WERI-Rb-1 (cell line): ENCODE data around the gene PTK6.
"Not testable (repeated sequence)": the region's sequence is repeated elsewhere in the genome, so short reads cannot be mapped to it uniquely, and the experiment has no call there.

Experiments
- DNase-seq: peaks from one replicate; pipeline ENCODE4 v3.0.0-alpha.2; 2020
- H3K27ac ChIP-seq: fragments of 250-450 bp; sonication (Bioruptor Pico); 2 replicates; pipeline ENCODE4 v1.5.1; 2020; ENCODE audit warnings: mild to moderate bottlenecking, moderate library complexity
- H3K27me3 ChIP-seq: fragments of 250-450 bp; sonication (Bioruptor Pico); 2 replicates; pipeline ENCODE4 v1.5.1; 2021; ENCODE audit warnings: mild to moderate bottlenecking, low read depth, moderate library complexity; ENCODE audit not compliant: insufficient read depth, severe bottlenecking
- H3K36me3 ChIP-seq: fragments of 250-450 bp; sonication (Bioruptor Pico); 2 replicates; pipeline ENCODE4 v1.5.1; 2020; ENCODE audit warnings: mild to moderate bottlenecking, moderate library complexity
- H3K4me3 ChIP-seq: 2 replicates; pipeline ENCODE4 v1.5.1; 2011; ENCODE audit warnings: low read depth, mild to moderate bottlenecking, control low read depth, low read length
- H3K9me3 ChIP-seq: fragments of 250-450 bp; sonication (Bioruptor Pico); 2 replicates; pipeline ENCODE4 v1.5.1; 2021; ENCODE audit warnings: mild to moderate bottlenecking, moderate library complexity; ENCODE audit not compliant: severe bottlenecking
- TF ChIP-seq, protein P1 (sequence below): IDR thresholded peaks from 2 replicates; pipeline ENCODE4 v1.5.1; 2011; ENCODE audit warnings: low read depth, mild to moderate bottlenecking, control low read depth, inconsistent platforms, low read length

The PTK6 gene

DNA sequence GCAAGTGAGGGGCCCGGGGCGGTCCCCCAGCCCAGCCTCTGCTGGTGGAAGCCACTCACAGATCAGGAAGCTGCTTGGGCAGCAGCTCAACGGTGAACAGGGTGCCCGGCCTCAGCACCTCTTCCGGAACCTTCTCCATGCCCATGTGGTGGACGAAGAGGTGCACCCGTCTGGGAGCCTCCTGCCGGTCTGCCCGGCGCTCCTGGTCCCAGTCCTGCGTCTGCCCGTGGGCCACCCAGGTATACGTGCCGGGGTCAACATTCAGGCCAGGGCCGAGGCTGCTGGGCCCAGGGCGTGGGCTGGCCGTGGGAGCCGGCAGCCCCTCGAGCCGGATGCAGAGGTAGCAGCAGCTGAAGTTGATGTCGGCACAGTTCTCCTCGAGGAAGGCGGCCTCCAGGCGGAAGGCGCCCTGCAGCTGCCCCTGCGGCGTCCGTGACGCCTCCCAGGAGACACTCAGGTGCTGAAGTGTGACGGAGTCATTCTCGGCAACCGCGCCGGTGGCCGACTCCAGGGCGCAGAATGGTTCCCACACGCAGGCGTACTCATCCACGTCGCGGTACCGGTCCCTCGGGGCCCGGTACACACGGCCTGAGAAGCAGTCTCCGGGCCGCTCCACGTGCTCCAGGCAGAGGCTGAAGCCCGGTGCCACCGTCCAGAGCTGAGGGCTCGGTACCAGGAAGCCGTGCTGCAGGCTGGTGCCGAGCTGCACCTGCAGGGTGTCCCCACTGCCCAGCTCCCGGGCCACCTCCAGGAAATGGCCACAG is 25.5 kb upstream of the PTK6 start:
- H3K27ac ChIP-seq, result no peak overlapping the region
- no peak for DNase-seq
- H3K27me3 ChIP-seq, result no peaks in the 10 kb centered on the region
- H3K36me3 ChIP-seq, result no peaks in the 10 kb centered on the region; the same call in none of the 2 replicates
- H3K9me3 ChIP-seq, result no peaks in the 10 kb centered on the region
- TF ChIP-seq, protein P1, sequence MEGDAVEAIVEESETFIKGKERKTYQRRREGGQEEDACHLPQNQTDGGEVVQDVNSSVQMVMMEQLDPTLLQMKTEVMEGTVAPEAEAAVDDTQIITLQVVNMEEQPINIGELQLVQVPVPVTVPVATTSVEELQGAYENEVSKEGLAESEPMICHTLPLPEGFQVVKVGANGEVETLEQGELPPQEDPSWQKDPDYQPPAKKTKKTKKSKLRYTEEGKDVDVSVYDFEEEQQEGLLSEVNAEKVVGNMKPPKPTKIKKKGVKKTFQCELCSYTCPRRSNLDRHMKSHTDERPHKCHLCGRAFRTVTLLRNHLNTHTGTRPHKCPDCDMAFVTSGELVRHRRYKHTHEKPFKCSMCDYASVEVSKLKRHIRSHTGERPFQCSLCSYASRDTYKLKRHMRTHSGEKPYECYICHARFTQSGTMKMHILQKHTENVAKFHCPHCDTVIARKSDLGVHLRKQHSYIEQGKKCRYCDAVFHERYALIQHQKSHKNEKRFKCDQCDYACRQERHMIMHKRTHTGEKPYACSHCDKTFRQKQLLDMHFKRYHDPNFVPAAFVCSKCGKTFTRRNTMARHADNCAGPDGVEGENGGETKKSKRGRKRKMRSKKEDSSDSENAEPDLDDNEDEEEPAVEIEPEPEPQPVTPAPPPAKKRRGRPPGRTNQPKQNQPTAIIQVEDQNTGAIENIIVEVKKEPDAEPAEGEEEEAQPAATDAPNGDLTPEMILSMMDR, result no peak
- H3K4me3 ChIP-seq, result no peak overlapping the region

DNA sequence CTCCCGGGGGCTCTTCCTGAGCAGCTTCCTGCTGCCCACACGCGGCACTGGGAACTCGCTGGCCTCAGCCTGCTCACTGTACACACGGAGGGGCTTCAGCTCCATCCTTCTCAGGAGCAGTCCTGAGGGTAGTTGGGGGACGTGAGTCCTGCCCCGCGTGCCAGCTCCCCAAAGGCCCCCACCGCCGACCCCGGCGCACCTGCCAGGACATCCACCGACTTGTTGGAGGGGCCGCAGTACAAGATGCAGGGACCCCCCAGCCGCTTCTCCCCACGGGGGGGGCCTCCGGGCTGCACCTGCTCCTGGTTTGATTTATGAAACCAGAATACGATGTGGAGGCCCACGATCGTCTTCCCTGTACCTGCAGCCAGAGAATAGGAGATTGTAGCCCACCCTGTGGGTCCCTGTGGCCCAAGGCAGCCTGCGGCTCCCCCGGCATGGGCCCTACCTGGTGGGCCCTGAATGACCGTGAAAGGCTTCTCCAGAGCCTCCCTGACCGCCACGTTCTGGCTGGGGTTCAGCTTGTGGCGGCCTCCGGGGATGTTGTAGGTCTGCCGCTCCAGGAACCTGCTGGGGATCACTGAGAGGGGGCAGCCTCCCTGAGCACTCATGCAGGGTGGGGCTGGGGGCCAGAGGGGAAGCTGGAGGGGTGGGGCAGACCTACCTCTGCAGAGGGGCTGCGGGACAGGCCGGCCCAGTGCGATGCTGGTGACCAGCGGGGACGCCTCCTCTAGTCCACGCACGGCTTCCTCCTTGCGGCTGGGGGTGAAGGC is 24.6 kb upstream of the PTK6 start:
- no peak overlapping the region for H3K27ac ChIP-seq
- TF ChIP-seq, protein P1, result no peak
- no peak for DNase-seq
- H3K36me3 ChIP-seq, result no peaks in the 10 kb centered on the region; the same call in none of the 2 replicates
- H3K4me3 ChIP-seq, result no peak overlapping the region
- H3K9me3 ChIP-seq, result no peaks in the 10 kb centered on the region
- H3K27me3 ChIP-seq, result no peaks in the 10 kb centered on the region

DNA sequence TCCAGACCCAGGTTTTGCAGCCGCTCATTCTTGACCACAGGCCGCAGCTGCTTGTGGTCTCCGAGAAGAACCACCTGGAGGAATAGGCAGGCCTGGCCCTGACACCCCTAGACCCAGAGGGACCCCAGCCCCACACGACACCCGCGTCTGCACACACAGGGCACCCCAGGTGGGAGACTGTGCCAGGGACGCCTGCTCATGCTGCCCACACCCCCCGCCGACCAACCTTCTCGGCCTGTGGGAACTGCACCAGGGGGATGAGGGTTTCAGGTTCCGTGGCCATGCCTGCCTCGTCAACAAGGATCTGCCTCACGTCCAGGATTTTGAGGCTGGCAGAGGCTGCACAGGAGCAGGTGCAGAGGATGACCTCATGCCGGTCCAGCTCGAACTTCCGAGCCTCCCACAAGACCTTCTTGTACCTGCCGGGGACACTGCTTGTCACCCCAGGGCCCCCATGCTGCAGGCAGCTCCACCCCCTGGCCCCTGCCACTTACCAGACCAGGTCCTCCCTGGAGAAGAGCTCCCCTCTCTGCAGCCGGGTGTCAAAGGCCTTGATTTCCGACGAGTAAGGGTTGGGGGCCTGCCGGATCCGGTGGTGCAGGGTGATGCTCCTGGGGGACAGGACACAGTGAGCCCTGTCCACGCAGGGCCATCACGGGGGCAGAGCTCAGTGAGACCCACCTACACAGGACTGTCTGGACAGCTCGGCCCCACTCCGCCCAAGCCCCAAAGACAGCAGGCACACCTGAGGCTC is 23.9 kb upstream of the PTK6 start:
- H3K9me3 ChIP-seq, result no peaks in the 10 kb centered on the region
- DNase-seq, result no peak
- TF ChIP-seq, protein P1, result no peak
- no peaks in the 10 kb centered on the region; the same call in none of the 2 replicates for H3K36me3 ChIP-seq
- no peaks in the 10 kb centered on the region for H3K27me3 ChIP-seq
- H3K4me3 ChIP-seq, result no peak overlapping the region
- H3K27ac ChIP-seq, result no peak overlapping the region

DNA sequence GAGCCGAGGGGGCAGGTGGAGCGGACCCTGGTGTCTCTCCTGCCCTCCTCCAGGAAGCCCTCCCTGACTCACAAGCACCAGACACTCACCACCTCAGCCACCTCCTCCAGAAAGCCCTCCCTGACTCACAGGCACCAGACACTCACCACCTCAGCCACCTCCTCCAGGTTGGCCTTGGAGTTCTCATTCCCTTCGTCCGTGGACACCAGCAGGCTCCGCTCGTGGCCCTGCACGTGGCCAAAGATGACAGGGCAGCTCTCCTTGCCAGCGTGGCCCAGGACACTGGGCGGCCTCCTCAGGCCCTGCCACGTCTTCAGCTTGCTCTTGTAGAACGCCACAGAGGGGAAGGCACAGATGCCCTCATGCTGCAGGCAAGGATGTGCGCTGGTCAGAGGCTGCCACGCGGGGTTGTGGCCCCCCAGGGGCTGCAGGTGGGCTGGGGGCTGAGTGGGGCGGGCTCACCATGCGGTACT is 23.2 kb upstream of the PTK6 start:
- H3K9me3 ChIP-seq, result no peaks in the 10 kb centered on the region
- no peak overlapping the region for H3K4me3 ChIP-seq
- H3K36me3 ChIP-seq, result no peaks in the 10 kb centered on the region; the same call in none of the 2 replicates
- DNase-seq, result no peak
- H3K27me3 ChIP-seq, result no peaks in the 10 kb centered on the region
- no peak overlapping the region for H3K27ac ChIP-seq
- TF ChIP-seq, protein P1, result no peak

DNA sequence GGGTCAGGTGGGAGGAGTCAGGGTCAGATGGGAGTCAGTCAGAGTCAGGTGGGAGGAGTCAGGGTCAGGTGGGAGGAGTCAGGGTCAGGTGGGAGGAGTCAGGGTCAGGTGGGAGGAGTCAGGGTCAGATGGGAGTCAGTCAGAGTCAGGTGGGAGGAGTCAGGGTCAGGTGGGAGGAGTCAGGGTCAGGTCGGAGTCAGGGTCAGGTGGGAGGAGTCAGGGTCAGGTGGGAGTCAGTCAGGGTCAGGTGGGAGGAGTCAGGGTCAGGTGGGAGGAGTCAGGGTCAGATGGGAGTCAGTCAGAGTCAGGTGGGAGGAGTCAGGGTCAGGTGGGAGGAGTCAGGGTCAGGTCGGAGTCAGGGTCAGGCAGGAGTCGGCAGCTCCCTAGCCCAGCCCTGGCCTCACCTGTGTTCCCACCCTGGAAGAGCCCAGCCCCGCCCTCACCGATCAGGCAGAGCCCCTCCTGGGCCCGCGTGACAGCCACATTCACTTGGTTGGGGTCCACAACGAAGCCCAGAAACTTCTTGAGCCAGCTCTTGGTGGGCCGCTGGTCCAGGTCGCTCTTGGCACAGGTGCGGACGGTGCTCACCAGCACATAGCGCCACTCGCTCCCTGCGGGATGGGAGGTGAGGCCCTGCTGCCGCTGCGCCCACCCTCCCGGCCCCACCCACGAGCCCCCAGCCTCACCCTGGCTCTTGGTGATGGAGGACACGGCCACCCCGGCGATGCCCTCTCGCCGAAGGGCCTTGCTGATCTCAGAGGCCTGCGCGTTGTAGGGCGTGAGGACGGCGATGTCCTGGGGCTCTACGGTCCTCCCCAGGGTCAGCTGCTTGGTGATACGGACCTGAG is 22.5 kb upstream of the PTK6 start:
- H3K4me3 ChIP-seq, H3K36me3 ChIP-seq, DNase-seq, H3K27ac ChIP-seq, H3K27me3 ChIP-seq, H3K9me3 ChIP-seq: not testable (repeated sequence)
